Measurements from ENCODE around the gene CHIA.

- no peak for TF ChIP-seq CTCF (IDR thresholded peaks at IDR 0.05)
- no peak for TF ChIP-seq POLR2A (IDR thresholded peaks at IDR 0.05)
Measured at GRCh38 chr1:111332190-111332589, 41.5 kb downstream of the CHIA start.

Data from gastroesophageal sphincter (tissue), 3 donors.